GM18951 (cell line): ENCODE measurements around the gene CACNB4.
"Not testable (repeated sequence)": the region's sequence is repeated elsewhere in the genome, so short reads cannot be mapped to it uniquely, and the experiment has no call there.

Source experiments
- POLR2A ChIP-seq: IDR thresholded peaks from 4 replicates; pipeline ENCODE4 v1.6.1; 2011; ENCODE audit warnings: mild to moderate bottlenecking; ENCODE audit not compliant: insufficient read length, insufficient read depth; ENCODE audit errors: extremely low read depth
- in situ Hi-C: fragments of 300-500 bp; cut with MboI; formaldehyde crosslinking; loops from one replicate; pipeline ENCODE4 v1.12.0; 2022; ENCODE audit warnings: low sequenced_read_pairs, mixed read lengths, inconsistent platforms; ENCODE audit not compliant: unreplicated experiment

CACNB4 gene

DNA sequence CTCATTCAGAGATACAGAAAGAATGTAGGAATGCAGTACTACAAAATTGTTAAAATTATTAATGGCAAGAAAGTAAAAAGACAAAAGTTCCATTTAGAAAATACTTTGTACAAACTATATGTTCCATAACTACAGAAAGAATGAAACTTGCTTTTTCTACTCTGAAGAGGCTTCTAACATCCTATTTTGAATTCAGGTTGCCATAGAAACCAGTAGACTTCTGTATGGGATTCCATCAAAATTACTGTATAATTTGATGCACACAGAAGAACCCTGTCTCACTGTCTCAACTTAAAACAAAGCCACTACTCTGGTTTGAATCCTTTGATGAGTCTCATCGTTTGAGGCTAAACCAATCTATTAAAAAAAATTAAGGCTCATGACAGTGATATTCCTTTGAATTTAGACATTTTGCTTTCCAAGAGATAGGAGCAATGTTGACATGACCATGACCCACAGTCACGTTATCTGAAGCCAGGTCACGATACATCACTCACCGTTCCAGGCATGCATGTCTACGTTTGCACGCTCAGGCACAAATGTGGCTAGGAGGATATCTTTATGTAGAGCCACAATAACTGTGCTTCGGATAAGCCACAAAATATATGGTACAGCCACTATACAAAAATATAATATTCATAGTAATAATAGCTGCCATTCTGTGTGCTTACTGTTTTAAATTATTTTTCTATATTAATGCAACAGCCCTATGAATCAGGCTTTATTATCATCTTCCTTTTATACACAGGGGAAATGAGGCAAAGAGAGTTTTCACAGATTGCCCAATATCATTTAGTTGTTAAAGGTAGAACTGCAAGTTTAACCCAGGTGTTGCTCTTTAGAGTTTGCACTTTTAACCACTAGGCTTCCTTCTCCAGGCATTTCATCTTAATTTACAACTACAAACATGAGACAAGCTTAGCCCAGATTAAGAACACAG, 82.4 kb downstream of the CACNB4 start:
- no peak for TF ChIP-seq POLR2A
- in situ Hi-C loops: no loop called here

DNA sequence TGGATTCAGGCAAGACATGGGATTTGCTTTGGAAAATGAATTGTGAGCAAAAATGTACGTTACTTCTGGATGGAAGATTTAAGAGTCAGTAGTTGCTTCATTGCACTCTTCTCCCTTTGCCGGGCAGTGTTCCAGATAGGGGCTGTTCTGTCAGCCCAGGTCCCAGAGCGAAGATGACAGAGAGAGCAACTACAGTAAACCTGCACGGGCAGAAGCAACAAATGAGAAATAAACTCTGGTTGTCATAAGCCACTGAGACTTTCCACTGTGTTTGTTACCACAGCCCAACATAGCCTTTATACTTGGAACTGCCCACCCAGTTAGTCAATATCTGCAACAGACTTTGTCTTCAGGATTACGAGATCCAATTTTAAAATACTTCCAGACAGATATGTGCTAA, 83.3 kb downstream of the CACNB4 start:
- no peak for TF ChIP-seq POLR2A
- in situ Hi-C loops: no loop called here

DNA sequence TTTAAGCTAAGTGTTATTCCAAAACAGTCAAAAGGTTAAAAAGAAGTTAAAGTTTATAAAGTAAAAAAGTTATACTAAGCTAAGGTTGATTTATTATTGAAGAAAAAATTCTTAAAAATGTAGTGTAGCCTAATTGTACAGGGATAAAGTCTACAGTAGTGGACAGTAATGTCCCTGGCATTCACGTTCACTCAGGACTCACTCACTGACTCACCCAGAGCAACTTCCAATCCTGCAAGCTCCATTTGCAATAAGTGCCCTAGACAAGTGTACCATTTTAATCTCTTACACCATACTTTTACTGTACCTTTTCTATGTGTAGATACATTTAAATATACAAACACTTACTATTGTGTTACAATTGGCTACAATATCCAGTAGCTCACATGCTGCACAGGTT, 86.1 kb downstream of the CACNB4 start:
- no peak for TF ChIP-seq POLR2A
- in situ Hi-C loops: no loop called here

DNA sequence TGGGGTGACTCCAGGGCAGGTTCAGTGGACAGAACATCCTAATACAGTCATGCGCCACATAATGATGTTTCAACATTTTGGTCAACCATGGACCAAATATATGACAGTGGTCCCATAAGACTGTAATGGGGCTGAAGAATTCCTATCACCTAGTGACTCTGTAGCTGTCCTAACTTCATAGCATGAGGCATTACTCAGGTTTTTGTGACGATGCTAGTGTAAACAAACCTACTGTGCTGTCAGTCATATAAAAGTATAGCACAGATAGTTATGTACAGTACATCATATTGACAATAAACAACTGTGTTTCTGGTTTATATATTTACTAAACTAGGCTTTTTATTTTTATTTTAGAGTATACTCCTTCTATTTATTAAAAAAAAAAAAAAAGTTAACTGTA, 87.1 kb downstream of the CACNB4 start:
- in situ Hi-C loops: no loop called here

DNA sequence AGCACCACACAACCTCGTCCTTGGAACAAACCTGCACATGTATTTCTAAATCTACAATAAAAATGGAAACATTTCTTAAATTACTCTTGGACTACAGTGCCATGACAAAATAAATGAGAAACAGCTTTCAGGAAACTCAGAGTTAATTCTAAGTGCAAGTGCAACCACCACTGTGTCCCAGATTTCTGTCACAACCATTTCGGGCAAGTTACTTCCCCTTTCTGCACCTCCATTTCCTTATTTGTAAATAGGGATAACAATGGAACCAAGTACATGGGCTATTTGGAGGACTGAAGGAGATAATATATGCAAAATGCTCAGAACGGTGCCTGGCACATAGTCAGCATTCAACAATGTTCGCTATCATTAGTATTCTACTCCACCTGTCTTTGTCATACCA, 93.2 kb downstream of the CACNB4 start:
- in situ Hi-C loops: no loop called here
- no peak for TF ChIP-seq POLR2A

More for the DNA sequence above, 87.1 kb downstream of the CACNB4 start:
- no peak for TF ChIP-seq POLR2A

DNA sequence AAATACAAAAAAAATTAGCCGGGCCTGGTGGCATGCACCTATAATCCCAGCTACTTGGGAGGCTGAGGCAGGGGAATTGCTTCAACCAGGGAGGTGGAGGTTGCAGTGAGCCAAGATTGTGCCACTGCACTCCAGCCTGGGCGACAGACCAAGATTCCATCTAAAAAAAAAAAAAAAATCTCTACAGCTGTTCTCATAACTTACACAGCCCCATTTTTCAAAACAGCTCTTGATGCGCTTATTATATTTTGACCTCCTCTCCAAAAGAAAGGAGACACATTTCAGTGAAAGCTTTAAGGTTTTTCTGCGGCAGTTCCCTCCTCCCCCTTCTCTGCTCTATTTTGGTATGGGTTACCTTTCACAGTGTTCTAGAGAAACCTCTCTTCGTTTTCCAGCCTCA, 95.6 kb downstream of the CACNB4 start:
- in situ Hi-C loops: not testable (repeated sequence)

DNA sequence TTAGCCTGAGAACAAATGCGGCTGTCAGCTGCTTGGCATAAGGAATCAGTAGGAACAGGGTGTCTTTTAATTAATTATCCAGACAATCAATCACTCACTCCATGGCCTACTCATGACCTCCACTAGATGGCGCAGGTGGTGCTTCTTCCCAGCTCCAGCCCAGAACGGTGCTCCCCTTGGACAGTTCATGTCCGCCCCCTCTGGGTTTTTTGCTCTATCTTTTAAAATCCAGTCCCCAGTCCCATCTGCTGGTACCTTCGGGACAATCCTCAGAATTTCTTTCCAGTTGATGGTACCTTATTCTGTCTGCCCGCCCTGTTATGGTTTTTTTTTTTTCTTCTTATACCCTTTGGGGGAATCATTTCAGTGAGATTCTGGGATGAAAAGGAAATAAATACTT, 99.8 kb downstream of the CACNB4 start:
- in situ Hi-C loops: no loop called here
- TF ChIP-seq POLR2A: no peak

DNA sequence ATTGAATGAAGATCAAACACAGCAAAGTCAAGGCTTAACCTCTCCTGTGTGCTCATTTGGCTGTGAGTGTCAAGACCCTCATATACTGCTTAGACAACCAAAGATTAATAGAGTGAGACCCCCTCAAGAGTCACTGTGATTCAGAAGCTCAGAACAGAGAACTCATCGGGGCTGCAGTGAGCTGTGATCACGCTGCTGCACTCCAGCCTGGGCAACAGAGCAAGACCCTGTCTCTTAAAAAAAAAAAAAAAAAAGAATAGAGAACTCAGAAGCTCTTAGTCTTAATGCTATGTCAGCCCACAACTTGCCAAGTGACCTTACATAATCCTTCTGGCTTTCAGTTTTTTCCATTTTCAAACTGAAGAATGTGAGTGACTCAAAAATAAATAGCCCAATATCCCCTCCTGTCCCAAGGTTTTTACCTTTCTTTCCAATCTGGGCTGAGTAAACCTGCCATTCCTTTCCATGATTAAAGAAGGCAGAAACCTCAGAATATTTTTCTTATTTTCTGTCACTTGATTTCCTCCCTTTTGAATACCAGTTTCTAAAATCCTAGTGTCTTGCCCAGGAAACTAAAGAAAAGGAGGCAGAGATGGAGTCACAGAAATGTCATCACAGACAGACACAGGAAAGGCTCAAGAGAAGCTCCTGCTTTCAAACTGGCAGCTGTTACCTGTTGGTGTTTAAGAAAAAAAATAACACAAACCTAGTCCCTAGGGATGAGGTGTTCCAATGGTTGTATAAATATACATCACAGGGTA, 102.4 kb downstream of the CACNB4 start:
- no peak for TF ChIP-seq POLR2A
- in situ Hi-C loops: no loop called here

DNA sequence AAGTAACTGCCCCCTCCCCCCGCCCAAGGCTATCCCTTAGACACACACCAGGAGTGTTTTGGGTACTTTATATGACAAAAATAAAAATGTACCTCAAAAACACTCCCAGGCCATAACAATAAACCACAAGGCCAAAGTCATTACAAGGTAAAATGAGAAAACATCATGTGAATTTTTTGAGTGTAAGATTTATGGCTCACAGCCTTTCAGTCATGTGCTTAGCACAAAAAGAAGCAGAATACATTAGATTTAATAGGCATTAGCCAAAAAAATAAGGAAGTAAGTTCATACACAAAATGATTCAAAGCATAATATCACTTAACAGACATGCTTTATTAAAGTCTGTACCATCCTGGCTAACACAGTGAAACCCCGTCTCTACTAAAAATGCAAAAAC, 103.7 kb downstream of the CACNB4 start:
- no peak for TF ChIP-seq POLR2A
- in situ Hi-C loops: no loop called here

DNA sequence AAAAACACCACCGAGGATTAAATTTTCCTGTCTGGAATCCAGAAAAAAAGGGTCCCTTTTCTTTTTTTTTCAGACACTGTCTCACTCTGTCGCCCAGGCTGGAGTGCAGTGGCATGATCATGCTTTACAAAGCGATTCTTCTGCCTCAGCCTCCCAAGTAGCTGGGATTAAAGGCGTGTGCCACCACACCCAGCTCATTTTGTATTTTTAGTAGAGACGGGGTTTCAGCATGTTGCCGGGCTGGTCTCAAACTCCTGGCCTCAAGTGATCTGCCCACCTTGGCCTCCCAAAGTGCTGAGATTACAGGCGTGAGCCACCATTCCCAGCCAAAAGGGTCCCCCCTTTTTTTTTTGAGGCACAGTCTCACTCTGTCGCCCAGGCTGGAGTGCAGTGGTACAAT, 104.7 kb downstream of the CACNB4 start:
- in situ Hi-C loops: not testable (repeated sequence)

DNA sequence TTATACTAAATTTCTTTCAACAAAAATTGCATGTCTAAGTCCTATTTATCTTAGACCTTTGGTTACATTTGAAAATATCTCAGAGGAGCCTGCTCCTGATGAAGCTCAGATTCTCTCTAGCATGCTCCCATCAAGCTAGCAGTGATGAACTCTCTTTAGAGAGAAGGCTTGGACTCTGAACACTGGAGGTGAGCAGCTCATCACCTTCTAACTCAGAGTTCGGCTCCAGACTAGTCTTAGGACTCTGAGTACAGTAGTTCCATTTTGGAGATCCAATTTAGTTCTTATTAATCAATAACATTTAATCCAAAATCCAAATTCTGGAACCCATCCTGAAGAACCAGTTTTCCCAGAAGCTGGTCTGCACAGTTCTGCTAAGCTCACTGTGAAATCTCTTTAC, 107.8 kb downstream of the CACNB4 start:
- TF ChIP-seq POLR2A: no peak
- in situ Hi-C loops: no loop called here

DNA sequence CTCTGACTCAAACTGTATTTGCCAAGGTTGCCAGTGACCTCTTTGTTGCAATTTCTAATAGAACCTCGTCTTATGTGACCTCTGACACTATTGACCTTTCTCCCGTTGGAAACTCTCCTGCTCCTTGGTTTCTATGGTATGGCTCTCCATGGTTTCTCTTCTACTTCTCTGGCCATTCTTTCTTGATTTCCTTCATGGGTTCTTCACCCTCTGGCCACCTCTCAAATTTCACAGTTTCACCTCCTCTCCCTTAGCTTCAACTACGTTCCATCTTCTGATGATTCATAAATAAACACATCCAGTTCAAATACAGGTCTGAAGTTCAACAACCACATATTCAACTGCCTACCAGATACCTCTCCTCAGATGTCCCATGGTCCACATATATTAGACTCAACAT, 109.5 kb downstream of the CACNB4 start:
- no peak for TF ChIP-seq POLR2A
- in situ Hi-C loops: no loop called here

DNA sequence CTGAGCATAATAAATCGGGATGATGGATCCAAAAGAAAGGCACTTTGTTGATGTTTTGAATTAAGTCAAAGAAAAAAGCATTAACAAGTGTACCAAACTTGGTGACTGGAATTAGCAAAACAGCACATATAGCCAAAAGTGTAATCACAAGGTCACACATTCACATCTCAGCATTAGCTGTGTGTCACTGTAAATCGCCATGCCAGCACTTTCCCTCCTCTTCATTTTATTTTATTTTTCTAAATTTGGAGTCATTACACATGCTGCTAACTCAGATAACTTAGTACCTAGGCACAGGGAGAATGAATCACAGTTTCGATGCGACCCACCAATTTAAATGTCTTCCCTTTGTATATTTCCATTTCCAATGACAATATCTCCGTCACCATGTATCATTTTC, 111.4 kb downstream of the CACNB4 start:
- TF ChIP-seq POLR2A: no peak
- in situ Hi-C loops: no loop called here

DNA sequence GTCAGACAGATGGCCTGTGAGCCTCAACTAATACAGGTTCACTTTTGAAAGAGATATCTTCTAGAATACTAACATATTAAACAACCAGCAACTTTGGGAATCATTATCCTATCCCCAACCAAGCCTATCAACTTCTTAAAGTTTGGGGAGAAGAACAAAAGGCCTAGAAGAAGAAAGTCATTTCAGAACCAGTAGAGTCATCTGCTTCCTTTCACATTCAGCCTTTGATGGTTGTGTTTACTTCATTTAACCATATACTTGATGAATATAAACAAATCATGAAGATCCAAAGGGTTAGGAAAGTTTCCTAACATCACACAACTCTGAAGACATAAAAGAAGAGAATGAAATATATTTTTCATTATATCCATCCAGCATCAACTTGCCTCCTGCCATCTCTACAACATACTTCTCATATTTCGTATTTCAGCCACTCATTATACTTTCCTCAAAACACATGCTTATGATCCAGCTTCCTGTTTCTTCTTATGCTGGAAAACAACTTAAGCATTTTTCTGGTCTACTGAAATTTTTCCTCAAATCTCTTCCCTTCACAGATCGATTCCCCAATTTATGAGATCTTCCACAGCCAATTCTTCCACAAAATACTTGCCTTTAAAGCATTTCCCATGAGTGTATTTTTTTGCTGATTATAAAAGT, 114.3 kb downstream of the CACNB4 start:
- in situ Hi-C loops: no loop called here
- TF ChIP-seq POLR2A: no peak

DNA sequence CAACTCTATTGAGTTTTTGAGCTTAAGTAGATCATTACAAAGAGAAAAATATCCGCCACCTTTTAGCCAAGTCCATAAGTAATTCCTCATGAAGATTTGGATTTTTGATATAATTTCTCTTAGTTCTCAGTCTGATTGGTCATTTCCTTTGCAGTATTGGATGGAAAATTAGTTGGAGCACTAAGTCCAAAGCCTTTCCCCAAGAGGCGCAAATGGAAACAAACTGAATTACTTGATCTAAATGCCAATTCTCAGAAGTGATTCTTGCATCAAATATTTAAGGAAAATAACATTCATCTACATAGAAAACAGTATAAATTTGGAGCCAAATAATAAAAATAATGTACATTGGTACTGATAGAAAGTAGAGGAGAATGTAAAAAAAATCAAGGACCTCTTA, 115.6 kb downstream of the CACNB4 start:
- no peak for TF ChIP-seq POLR2A

More for the DNA sequence above, 115.6 kb downstream of the CACNB4 start:
- in situ Hi-C loops: no loop called here
